Bronchial epithelial cell (primary cell): ENCODE measurements around the gene UBTD2. TPM values are rescaled to one million over a fixed set of nuclear protein-coding genes. Genes with fewer than 3 reads are reported as not detected.

Source experiments
- DNase-seq: peaks from one replicate; pipeline ENCODE4 v3.0.0-alpha.2; 2010; ENCODE audit warnings: low read depth
- FAIRE-seq: peaks from 2 replicates; lab custom pipeline; 2011; peaks lifted over from hg19 to GRCh38; lab: Jason Lieb, UNC
- H3K27me3 ChIP-seq: 2 replicates; pipeline ENCODE4 v1.5.1; 2011; ENCODE audit warnings: low read length; ENCODE audit not compliant: control insufficient read depth, insufficient read depth
- H3K36me3 ChIP-seq: 2 replicates; pipeline ENCODE4 v1.5.1; 2011; ENCODE audit warnings: low read length; ENCODE audit not compliant: control insufficient read depth, insufficient read depth
- H3K4me3 ChIP-seq: 2 replicates; pipeline ENCODE4 v1.5.1; 2011; ENCODE audit warnings: mild to moderate bottlenecking, low read depth, low read length, control low read depth
- total RNA-seq: library from RNA; depleted of rRNA; stranded (reverse); fragments of >200 nt; gene quantifications from 2 replicates; pipeline ENCODE4 v1.2.1, GENCODE V29; 2014
- TF ChIP-seq, protein P1 (sequence below): IDR thresholded peaks from 2 replicates; pipeline ENCODE4 v1.5.1; 2011; ENCODE audit warnings: mild to moderate bottlenecking, moderate library complexity, low read length, control low read depth, inconsistent platforms; ENCODE audit not compliant: insufficient read depth, severe bottlenecking

The UBTD2 gene
- total RNA-seq, 1 donor from 2014 or later, result 20.8 TPM

GRCh38 chr5:172162323-172162986, 121.1 kb downstream of the UBTD2 start:
- H3K4me3 ChIP-seq, result no peak overlapping the region
- DNase-seq, result no peak
- FAIRE-seq, result no peak
- H3K27me3 ChIP-seq, result no peaks in the 10 kb centered on the region
- peaks cover 2% of the 10 kb centered on the region for H3K36me3 ChIP-seq
- TF ChIP-seq, protein P1, sequence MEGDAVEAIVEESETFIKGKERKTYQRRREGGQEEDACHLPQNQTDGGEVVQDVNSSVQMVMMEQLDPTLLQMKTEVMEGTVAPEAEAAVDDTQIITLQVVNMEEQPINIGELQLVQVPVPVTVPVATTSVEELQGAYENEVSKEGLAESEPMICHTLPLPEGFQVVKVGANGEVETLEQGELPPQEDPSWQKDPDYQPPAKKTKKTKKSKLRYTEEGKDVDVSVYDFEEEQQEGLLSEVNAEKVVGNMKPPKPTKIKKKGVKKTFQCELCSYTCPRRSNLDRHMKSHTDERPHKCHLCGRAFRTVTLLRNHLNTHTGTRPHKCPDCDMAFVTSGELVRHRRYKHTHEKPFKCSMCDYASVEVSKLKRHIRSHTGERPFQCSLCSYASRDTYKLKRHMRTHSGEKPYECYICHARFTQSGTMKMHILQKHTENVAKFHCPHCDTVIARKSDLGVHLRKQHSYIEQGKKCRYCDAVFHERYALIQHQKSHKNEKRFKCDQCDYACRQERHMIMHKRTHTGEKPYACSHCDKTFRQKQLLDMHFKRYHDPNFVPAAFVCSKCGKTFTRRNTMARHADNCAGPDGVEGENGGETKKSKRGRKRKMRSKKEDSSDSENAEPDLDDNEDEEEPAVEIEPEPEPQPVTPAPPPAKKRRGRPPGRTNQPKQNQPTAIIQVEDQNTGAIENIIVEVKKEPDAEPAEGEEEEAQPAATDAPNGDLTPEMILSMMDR, result no peak

- peaks cover 7% of the 10 kb centered on the region for H3K36me3 ChIP-seq
- no peak for FAIRE-seq
- H3K4me3 ChIP-seq, result no peak overlapping the region
- no peaks in the 10 kb centered on the region for H3K27me3 ChIP-seq
- no peak for DNase-seq
- TF ChIP-seq, protein P1, result no peak
These were observed 123.1 kb downstream of the UBTD2 start for GRCh38 chr5:172160506-172160905.

Other genes starting within 250 kb of the UBTD2 start
- gene STK10, start 95.5 kb downstream of the UBTD2 start, total RNA-seq, result 5.9 and 12.6 TPM in 2 replicates
- gene EFCAB9, start 89.6 kb downstream of the UBTD2 start, total RNA-seq, result not detected in 2 replicates
- gene SH3PXD2B, start 170.8 kb upstream of the UBTD2 start, total RNA-seq, result 10.0 and 15.1 TPM in 2 replicates